BJ (cell line): Measurements from ENCODE around the gene SH3RF3. TPM values are rescaled to one million over a fixed set of nuclear protein-coding genes. Genes with fewer than 3 reads are reported as not detected.

Experiments
- CTCF ChIA-PET: fragments of 350-600 bp; formaldehyde crosslinking; extraction: SDS; loops from one replicate; lab custom pipeline; 2021; ENCODE audit warnings: antibody characterized with exemption, inconsistent platforms; lab: Yijun Ruan, JAX
- POLR2A ChIA-PET: fragments of 300-600 bp; sonication (Branson Sonifier 250); formaldehyde crosslinking; extraction: SDS; loops from one replicate; lab custom pipeline; 2021; ENCODE audit warnings: antibody characterized with exemption; lab: Charles Lee
- DNase-seq: peaks from one replicate; pipeline ENCODE4 v3.0.0-alpha.2; 2011; ENCODE audit warnings: low read depth
- H3K27me3 ChIP-seq: 2 replicates; pipeline ENCODE4 v1.6.0; 2011; ENCODE audit warnings: low read length; ENCODE audit not compliant: control insufficient read depth, insufficient read depth
- H3K36me3 ChIP-seq: 2 replicates; pipeline ENCODE4 v1.5.1; 2011; ENCODE audit warnings: low read length; ENCODE audit not compliant: control insufficient read depth, insufficient read depth
- H3K4me3 ChIP-seq: 2 replicates; pipeline ENCODE4 v1.5.1; 2011; ENCODE audit warnings: low read depth, mild to moderate bottlenecking, control low read depth, low read length
- CTCF ChIP-seq: IDR thresholded peaks from 2 replicates; pipeline ENCODE4 v1.5.1; 2011; ENCODE audit warnings: low read depth, mild to moderate bottlenecking, control low read depth, inconsistent platforms, low read length, moderate library complexity; ENCODE audit not compliant: insufficient read depth
- polyA plus RNA-seq: library from polyadenylated mRNA; depleted of rRNA; stranded (reverse); fragments of >200 nt; gene quantifications from 2 replicates; pipeline ENCODE4 v1.2.3, GENCODE V29; 2011

Gene SH3RF3
- polyA plus RNA-seq, 1 experiment = 3.6 TPM

- POLR2A ChIA-PET = no interaction called here
- H3K36me3 ChIP-seq = no peaks in the 10 kb centered on the region
- no peak for TF ChIP-seq CTCF
- no peak overlapping the region for H3K4me3 ChIP-seq
- no peaks in the 10 kb centered on the region for H3K27me3 ChIP-seq
- DNase-seq = no peak
- CTCF ChIA-PET = no interaction called here
These were observed 169.8 kb downstream of the SH3RF3 start for GRCh38 chr2:109298851-109299250.

- Histone ChIP-seq H3K36me3 (no peaks in the 10 kb centered on the region), H3K4me3 (no peak overlapping the region), H3K27me3 (no peaks in the 10 kb centered on the region)
- DNase-seq = no peak
- no peak for TF ChIP-seq CTCF
- POLR2A ChIA-PET = no interaction called here
- CTCF ChIA-PET = no interaction called here
These were observed 170.5 kb downstream of the SH3RF3 start for GRCh38 chr2:109299536-109299935.

GRCh38 chr2:109300582-109300981, 171.6 kb downstream of the SH3RF3 start:
- Histone ChIP-seq H3K4me3 (no peak overlapping the region), H3K36me3 (no peaks in the 10 kb centered on the region), H3K27me3 (no peaks in the 10 kb centered on the region)
- ChIA-PET CTCF (no interaction called here), POLR2A (no interaction called here)
- DNase-seq = no peak
- TF ChIP-seq CTCF = no peak

GRCh38 chr2:109301746-109302145, 172.7 kb downstream of the SH3RF3 start:
- H3K4me3 ChIP-seq = no peak overlapping the region
- CTCF ChIA-PET = no interaction called here
- no peak for TF ChIP-seq CTCF
- no peaks in the 10 kb centered on the region for H3K27me3 ChIP-seq
- H3K36me3 ChIP-seq = no peaks in the 10 kb centered on the region
- no peak for DNase-seq
- POLR2A ChIA-PET = no interaction called here

GRCh38 chr2:109302319-109302718, 173.3 kb downstream of the SH3RF3 start:
- no peaks in the 10 kb centered on the region for H3K27me3 ChIP-seq
- POLR2A ChIA-PET = no interaction called here
- DNase-seq = no peak
- H3K36me3 ChIP-seq = no peaks in the 10 kb centered on the region
- H3K4me3 ChIP-seq = no peak overlapping the region
- no peak for TF ChIP-seq CTCF
- CTCF ChIA-PET = no interaction called here
